CD1c-positive myeloid dendritic cell (primary cell): ENCODE measurements around the gene SPTBN1.

Source experiments
- DNase-seq: peaks from one replicate; pipeline ENCODE4 v3.0.0-alpha.2; 2016; ENCODE audit errors: extremely low spot score

SPTBN1 gene

DNA sequence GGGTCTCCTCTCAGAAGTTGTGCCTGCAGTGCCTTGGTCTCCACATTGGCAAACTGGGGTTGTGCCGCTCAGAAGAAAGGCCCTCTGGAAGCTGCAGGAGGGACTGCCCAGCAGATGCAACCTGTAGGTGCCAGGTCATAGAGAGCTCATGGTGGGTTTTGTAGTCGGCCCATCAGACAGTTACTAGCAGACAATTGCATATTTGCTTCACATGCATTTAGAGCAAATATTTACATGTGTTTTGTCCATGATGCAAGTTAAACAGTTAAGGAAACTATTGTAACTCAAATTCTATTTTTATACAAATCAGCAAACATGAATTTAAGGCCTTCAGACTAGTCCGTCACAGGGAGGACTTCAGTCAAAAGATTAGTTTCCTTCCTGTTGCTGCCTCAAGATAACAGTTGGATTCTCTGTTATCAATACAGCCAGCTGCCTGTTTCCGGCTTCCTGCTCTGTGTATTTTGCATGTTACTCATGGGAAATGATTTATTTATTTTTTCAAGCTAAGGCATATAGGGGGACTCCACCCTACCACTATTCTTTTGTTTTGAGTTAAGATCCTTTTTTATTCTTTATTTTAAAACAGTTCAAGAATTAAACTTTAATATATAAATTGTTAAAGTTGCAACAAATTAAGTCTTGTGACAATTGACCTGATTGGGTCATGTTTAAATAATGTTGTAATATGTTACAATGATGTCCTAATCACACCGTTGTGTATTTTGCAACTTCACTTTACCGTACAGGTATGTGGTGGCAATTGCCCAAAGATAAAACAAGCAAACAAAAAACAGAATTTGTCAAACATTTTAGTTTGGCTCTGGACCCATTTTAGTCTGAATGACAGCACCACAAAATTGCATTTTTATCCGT is 133.5 kb downstream of the SPTBN1 start:
- DNase-seq = no peak

DNA sequence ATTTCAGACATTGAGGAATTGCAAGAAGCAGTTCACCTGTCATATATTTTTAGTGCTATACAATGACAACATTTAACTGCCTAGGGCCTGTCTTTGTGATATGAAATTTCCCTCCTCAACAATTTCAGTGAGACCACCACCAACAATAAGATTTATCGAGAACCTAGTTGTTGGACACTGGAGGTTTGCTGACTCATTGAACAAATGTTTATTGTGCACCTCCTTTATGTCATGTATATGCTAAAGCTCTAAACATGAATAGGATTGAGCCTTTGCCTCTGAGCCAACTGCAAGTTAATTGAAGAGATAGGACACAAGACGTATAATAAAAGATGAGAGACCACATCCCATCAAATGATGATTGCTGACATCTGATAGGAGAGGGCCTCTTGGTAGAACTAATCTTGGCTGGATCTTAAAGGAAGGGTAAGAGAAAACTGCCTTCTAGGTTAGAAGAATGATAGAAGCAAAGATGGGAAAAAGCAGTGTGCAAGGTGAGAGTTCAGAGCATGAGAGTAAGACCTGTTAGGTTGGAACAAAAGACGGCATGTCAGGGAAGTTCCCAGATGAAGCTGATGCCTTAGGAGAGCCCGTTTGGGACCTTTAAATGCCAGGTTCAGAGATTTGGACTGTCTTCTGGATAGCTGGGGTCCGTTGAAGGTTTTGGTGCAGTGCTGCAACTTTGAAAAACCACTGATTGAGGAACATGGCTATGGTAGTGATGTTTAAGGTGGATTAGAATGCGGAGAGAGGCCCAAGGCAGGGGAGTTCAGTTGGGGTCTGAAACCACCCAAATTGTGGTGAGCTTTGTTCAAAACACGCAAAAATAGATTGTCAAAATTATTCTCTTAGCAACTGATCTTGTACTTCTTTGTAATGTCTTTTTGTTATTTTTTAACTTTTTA is 134.3 kb downstream of the SPTBN1 start:
- DNase-seq = no peak

DNA sequence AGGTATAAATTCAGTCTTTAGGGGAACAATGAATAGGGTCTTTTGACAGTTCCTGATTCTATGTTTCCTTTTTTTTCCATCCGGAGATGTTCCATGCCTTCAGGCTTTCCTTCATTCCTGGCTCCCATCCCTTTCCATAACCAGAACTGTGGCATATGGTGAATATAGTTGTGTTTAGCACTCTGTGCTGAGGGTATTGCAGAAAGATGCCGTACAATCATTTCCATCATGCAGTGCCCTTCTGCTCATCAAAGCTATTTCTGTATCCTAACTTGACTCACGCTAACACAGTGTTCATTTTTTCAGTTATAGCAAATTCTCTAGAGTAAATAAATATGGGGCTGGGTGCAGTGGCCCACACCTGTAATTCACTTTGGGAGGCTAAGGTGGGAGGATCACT is 135.4 kb downstream of the SPTBN1 start:
- no peak for DNase-seq

DNA sequence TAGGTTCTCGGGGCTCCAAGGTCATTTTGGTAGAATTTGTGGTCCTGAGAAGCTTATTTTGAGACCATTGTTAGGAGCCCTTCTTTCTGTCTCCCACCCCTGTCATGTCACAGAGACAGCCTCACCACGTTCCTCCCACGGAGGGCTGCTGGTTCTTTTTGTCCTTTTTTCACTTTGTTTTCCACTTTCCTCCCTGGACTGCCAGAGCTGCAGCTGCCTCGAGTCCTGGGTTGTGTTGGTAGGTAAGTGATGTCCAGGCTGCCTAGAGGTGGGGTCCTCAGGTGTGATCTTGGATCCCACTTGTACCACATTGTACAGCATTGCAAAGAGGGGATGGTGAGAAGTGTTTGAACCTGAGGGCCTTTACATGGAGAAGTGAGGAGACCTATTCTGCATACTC is 137.1 kb downstream of the SPTBN1 start:
- no peak for DNase-seq

DNA sequence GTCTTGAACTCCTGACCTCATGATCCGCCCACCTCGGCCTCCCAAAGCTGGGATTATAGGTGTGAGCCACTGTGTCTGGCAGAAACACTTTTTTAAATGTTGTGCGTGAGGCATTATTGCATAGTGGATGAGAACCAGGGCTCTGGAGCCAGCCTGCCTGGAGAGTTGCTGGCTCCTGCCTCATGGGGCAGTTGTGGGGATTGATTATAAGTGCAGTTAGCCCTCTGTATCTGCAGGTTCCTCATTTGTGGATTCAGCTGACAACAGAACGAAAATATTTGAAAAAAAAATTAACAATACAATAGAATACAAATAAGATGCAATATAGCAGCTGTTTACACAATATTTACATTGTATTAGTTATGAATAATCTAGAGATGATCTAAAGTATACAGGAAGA is 137.9 kb downstream of the SPTBN1 start:
- no peak for DNase-seq

DNA sequence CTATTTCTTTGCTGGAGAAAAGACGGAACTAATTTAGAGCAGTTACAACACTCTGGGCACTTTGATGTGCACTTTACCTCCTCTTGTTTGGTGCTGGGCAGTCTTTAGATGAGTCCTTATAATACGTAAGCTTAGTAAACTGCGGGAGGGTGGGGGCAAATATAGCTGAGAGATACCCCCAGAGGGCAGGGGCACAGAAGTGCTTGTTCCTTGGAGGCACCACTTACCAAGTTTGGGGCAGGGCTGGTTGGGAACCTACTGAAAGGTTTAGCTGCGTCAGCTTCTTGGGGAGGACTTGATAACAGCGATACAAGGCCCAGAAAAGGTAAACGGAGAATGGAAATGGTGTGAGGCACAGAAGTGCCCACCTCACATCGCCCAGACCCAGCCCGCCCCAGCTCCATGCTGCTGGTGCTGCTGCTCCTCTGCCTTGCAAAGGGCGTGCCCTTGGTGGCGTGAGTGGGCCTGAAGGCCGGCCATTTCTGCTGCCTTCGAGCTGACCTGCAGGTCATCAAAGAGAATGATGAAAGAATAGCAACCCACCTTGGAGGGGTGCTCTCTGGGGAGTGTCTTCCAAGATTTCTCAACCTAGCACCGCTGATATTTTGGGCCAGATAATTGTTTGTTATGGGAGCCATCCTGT is 139.2 kb downstream of the SPTBN1 start:
- DNase-seq = no peak

DNA sequence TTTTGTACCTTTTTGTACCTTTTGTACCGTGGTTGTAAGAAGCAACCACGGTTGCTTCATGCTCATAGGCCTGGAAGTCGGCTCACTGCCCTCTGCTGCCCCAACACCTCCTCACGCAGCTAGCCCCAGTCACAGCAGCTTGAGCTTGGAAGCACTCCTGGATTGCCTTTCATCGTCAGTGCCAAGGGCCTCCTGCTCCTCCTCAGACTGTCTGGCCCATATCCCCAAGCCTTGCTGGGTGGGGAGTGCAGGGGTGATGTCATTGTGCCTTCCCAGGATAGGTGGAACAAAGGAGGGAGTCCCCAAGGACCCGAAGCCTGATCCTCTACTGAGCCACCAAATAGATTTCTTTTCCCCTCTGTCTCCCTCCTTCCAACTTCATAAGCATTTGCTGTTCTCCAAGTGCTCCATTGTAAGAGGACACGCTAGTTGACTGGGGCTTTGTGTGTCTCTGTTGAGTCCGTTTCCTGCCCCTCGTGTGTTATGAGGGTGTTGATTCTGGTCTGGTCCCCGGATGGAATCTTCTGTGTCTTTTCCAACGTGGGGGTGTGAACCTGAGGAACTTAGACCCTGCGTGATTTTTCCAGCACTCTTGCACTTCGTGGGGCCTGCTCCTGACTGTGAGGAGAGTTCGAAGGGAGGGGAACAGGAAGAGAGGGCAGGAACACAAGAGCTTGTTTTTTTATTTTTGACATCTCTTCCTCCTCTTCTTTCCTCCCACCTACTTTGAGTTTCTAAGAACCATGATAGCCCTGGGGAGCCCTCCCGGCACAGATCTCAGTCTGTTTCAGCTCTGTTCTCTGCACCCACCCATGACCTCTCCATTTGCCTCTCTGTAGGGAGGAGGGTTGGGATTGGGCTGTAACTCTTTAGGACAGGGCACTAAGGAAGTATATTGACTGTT is 140.1 kb downstream of the SPTBN1 start:
- no peak for DNase-seq

DNA sequence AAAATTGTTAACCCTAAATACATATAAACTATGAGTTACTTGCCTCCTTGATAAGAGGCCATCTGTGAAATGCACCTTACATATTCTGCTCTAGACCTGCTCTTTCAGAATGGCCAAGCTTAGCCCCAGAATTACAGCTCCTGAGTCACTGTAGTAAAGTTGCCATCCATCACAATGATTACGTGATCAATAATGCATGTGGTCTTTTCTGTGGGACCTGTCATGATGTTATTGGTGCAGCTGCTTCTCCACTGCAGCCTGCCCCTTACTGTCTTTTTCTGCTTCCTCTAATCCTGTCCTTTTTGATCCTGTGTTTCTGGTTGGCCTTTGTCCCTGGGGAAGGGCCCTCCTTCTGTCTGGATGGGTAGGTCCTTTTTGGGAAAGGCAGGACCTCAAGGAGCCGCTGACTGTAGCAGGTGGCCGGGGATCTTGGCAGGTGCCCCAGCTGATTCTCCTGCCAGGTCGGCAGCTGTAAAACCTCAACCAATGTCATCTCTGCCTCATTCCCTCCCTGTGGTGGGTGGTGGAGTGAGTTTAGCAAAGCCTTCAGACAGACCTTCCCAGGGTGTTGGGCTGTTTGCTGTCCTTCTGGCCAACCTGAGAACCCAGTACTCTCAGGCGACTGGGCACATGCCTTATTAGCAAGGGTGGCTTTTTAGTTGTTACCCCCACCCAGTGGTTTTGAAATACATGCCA is 141.2 kb downstream of the SPTBN1 start:
- no peak for DNase-seq

DNA sequence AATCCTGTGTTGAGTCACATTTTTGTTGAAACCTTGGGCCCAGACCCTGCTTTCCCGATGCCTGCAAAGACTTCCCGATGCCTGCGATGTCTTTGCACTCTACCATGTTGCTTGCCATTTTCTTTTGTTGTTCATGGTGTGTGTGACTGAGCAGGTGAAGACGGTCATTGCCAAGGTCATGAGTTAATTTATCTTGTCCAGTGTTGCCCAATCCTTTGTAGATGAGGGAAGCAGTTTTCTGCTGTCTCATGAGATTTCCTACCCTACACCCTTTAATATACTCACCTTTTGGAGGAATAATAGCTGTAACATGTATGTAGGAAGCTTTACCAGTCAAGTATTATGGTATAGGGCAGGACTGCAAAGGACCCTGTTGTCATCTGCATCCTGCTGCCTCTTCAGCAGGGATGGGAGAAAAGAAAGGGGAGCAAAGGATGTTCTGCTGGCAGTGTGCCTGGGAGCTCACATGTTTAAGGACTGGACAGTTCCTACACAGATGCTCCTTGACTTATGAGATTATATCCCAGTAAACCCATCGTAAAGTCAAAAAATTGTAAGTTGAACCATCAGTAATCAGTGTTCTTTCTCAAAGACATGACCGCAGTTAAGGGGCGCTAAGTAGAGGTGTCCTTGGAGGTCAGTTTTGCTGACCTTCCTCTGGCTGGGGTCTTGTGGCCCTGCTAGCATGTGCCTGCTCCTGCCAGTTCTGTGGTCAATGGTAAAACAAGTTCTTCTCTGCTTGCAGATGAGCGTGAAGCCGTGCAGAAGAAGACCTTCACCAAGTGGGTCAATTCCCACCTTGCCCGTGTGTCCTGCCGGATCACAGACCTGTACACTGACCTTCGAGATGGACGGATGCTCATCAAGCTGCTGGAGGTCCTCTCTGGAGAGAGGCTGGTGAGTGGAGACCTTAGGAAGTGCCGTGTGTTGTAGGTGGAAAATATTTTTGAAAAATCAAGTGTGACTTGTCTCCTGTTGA is 142.5 kb downstream of the SPTBN1 start:
- DNase-seq = no peak

DNA sequence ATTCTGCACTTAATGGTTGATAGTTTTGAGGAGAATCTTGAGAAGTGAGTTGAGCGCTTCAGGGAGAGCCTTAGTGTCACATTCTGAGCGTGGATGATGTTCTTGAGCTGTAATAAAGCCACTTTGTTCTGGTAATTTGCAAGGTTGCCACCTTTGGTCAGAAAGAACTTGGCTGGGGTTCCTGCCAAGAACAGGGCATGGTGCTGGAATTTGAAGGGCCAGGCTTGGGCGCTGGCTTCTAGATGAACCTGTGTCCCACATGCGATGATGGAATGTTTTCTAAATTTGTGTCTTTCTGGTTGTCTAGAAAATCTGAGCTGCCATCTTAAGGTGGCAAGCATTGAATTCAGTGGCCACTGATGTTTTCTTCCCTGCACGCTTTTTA is 143.2 kb downstream of the SPTBN1 start:
- DNase-seq = no peak

DNA sequence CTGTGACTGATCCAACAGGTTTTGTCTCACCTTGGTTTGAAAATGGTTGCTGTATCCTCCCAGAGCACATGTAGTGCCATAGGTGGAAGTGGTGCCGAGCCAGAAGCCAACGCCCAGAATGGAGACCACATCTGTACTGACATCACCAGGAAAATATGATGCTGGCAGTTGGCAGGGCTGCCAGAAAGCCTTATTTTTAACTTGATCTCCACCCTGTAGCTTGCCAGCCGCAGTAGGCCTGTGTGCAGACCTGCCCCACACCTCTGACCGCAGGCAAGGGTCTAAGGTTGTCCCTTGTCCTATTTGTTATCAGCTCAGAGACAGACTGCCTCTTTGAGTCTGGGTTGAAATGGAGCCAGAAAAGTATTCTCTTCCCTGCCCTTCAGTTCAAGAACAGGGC is 143.8 kb downstream of the SPTBN1 start:
- DNase-seq = no peak

DNA sequence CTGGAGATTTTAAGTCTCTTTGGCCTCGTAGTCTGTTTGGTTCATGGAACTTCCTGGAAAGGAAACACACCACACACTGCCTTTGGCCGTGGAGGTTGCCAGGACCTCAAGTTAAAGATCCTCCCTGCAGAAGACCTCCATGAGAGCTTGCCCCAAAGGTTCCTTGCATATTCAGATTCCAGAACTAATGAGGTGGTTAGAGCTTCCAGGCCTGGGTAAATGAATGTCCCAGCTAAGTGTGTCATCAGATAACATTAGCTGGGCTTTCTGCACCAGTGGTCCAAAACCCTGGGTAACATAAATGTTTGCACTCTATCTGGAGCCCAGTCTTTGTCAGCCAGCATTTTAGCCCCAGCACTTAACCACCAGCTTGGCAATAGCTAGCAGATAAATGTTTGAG is 145.2 kb downstream of the SPTBN1 start:
- no peak for DNase-seq

DNA sequence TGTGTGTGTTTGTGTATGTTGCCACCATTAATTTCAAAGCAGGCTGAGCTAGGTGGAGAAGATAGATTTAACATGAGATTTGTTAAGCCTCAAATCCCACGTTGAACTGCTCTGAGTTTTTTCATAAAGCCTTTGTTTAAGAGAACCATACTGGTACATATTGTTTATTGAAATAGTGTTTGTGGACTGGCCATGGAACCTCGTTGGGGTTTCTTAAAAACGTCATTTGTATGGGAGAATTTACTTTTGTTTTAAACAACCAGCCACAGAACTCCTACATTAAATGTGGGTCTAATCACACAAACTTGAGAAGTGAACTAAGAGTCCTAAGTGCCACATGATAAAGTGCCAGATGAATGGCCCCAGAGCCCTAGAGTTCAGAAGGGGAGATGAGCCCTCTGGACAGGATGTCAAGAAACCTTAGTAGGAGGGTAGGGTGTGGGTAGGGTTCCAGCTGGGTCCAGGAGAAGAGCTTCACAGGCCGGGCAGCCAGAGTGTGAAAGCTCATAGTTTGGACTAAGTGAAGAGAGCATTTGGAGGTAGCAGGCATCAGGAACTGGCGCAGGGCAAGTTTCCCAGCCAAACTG is 146.7 kb downstream of the SPTBN1 start:
- DNase-seq = no peak

DNA sequence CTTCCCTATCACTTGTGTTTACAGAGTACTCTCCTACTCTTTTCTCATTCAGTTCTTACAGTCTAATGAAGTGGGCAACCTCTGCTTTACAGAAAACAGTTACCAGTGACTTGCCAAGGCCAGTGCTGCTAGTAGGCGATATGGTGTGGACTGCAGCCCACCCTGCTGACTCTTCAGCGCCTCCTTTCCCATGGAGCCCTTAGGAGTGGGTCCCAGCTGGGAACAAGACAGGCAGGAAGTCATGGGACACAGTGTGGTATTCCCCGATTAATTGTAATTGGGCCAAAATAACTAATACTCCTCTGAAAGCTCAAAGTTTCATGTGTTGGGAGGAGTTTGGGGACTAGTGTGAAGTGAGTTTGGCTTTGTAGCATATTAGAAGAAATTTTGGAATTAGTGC is 147.2 kb downstream of the SPTBN1 start:
- no peak for DNase-seq

DNA sequence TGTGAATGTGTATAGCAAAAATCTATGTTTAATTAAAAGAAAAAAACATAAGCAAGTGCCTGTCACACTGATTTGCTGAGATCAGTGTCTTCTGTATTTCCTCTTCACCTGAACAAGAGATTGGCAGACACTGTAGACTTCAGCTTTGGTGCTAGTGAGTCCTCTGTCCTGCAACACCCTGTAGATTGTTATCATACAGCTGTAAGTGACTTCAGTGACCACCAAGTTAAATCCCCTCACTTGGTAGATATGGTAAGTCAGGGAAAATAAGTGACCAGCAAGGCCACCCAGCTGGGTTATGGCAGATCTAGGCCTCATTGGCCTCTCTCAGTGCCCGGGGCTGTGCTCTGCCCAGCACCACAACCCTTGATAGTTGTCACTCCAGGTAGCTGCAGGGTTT is 147.7 kb downstream of the SPTBN1 start:
- no peak for DNase-seq

DNA sequence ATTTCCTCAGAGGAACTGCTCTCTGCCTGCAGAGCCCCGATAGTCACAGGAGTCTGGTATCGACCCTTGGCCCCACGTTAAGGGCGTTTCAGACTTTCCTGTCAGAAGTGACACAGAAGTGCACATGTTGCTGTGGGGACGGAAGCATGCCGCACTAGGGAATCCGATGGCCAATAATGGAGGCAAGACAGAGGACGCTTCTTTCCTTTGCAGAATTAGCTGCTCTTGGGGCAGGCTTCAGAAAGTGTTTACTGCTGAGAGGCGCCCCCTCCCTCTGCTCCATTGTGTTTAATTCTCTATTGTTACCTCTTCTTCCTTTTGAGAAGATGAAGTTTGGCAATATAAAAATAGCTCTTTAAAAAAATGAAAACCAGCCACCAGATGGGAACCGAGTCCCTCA is 148.7 kb downstream of the SPTBN1 start:
- no peak for DNase-seq

DNA sequence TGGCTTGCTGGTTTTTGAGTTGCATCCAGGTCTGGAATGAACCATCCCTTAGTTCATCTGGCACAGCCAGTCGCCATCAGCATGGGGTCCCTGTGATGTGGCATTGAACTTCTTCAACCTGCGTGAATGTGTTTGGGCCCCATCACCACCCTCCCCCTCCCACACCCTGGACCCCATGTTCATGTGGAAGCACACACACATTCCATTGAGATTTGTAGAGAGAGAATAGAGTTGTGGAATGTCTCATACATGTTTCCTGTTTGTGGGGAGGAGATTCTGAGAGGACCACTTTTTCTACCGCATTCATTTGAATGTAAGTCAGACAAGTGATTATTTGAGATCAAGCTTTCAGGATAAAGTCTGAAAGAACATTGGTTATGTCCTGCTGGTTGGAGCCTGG is 149.7 kb downstream of the SPTBN1 start:
- no peak for DNase-seq

DNA sequence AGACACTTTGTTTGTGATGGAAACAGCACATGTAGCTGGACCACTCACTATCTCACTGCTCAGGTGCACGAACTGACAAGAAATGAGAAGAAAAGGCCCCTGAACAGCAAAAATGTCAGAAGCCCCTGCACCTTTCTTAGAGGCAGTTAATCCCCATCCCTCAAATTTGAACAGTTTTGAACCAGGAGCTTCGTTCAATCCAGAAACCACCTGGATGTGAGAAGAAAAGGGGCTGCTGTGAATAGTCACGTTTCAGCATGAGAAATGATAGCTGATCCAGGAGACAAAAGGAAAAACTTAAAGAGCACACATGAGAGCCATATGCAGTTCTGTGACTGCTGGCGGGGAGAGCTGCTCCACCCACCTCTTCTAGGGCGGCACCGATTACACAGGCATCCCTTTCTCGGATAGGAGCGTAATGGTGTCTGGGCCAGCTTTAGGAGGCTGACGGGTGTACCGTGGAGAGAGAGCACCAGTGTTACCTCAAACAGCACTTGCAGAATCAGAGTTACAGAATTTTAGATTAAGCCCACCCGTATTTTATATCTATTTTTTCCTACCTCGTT is 150.3 kb downstream of the SPTBN1 start:
- no peak for DNase-seq

DNA sequence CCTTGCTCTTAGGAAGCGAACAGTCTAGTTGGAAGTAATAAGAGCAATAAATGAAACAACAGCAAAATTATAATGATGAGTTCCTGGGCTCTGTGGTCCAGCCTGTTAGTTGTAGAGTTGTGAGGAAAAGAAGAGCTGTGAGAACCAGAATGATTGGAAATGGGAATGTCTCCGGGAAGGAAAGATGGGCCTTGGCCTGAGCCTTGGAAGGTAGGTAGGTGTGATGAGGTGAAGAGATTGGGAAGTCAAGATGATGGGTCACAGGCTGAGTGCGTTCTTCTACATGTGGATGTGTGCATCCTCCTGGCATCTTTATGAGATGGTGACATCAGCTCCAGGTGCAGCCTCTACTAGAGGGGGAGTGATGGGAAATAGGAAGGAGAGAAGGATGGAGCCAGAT is 152.1 kb downstream of the SPTBN1 start:
- DNase-seq = no peak
